HepG2 (cell line): ENCODE data around the gene SEC14L5. TPM values are rescaled to one million over a fixed set of nuclear protein-coding genes. Genes with fewer than 3 reads are reported as not detected.

Source experiments
- CSRNP2 ChIP-seq: sonication (generic); formaldehyde crosslinking; conservative IDR thresholded peaks from 2 replicates; pipeline ENCODE4 v1.8.0; 2022; ENCODE audit warnings: low read depth, missing genetic modification reagents
- GATA4 ChIP-seq: sonication (generic); IDR thresholded peaks from 2 replicates; pipeline ENCODE4 v1.6.1; 2016; ENCODE audit warnings: antibody characterized with exemption, low read depth, borderline replicate concordance
- HHEX ChIP-seq: IDR thresholded peaks from 2 replicates; pipeline ENCODE4 v1.6.1; 2016; ENCODE audit warnings: control low read depth
- HMG20A ChIP-seq: IDR thresholded peaks from 2 replicates; pipeline ENCODE4 v1.6.1; 2016; ENCODE audit warnings: borderline replicate concordance
- KMT2B ChIP-seq: IDR thresholded peaks from 2 replicates; pipeline ENCODE4 v1.6.1; 2016; ENCODE audit warnings: missing genetic modification reagents, missing compliant biosample characterization
- MED13 ChIP-seq: sonication (generic); formaldehyde crosslinking; IDR thresholded peaks from 2 replicates; pipeline ENCODE4 v1.5.0; 2020; ENCODE audit warnings: missing genetic modification reagents
- NFKBIZ ChIP-seq: IDR thresholded peaks from 2 replicates; pipeline ENCODE4 v1.6.1; 2018; ENCODE audit warnings: missing genetic modification reagents, missing compliant biosample characterization
- NR3C1 ChIP-seq: sonication (generic); formaldehyde crosslinking; IDR thresholded peaks from 2 replicates; pipeline ENCODE4 v1.4.0; 2020; ENCODE audit warnings: missing genetic modification reagents
- PHF21A ChIP-seq: sonication (generic); formaldehyde crosslinking; IDR thresholded peaks from 2 replicates; pipeline ENCODE4 v1.5.0; 2020; ENCODE audit warnings: mild to moderate bottlenecking, missing genetic modification reagents
- RBM22 ChIP-seq: fragments of 200-400 bp; formaldehyde crosslinking; optimal IDR thresholded peaks from 2 replicates; pipeline ENCODE3; 2017; ENCODE audit warnings: mild to moderate bottlenecking, low read length, moderate library complexity
- RCOR2 ChIP-seq: IDR thresholded peaks from 2 replicates; pipeline ENCODE4 v1.6.1; 2016; ENCODE audit warnings: missing biosample characterization, missing genetic modification reagents
- RFX1 ChIP-seq: fragments of 450-650 bp; IDR thresholded peaks from 2 replicates; pipeline ENCODE4 v1.6.1; 2017
- SP5 ChIP-seq: IDR thresholded peaks from 2 replicates; pipeline ENCODE4 v1.6.1; 2016; ENCODE audit warnings: low read depth, borderline replicate concordance
- STAT5B ChIP-seq: sonication (generic); formaldehyde crosslinking; IDR thresholded peaks from 2 replicates; pipeline ENCODE4 v1.4.0; 2020; ENCODE audit warnings: missing genetic modification reagents
- WIZ ChIP-seq: sonication (generic); formaldehyde crosslinking; IDR thresholded peaks from 2 replicates; pipeline ENCODE4 v1.5.1; 2020; ENCODE audit warnings: mild to moderate bottlenecking, missing genetic modification reagents
- ZBTB21 ChIP-seq: sonication (generic); formaldehyde crosslinking; IDR thresholded peaks from 2 replicates; pipeline ENCODE4 v1.4.0; 2020; ENCODE audit warnings: missing genetic modification reagents
- ZNF12 ChIP-seq: sonication (generic); formaldehyde crosslinking; IDR thresholded peaks from 2 replicates; pipeline ENCODE4 v1.5.0; 2020; ENCODE audit warnings: missing genetic modification reagents
- ZNF124 ChIP-seq: sonication (generic); formaldehyde crosslinking; IDR thresholded peaks from 2 replicates; pipeline ENCODE4 v1.4.0; 2020; ENCODE audit warnings: missing genetic modification reagents
- ZNF136 ChIP-seq: sonication (generic); formaldehyde crosslinking; IDR thresholded peaks from 2 replicates; pipeline ENCODE4 v1.8.1; 2022; ENCODE audit warnings: low read depth, mild to moderate bottlenecking, moderate library complexity, missing genetic modification reagents
- ZNF207 ChIP-seq: fragments of 450-650 bp; IDR thresholded peaks from 2 replicates; pipeline ENCODE4 v1.6.1; 2016; ENCODE audit warnings: antibody characterized with exemption, borderline replicate concordance
- ZNF230 ChIP-seq: sonication (generic); formaldehyde crosslinking; IDR thresholded peaks from 2 replicates; pipeline ENCODE4 v1.4.0; 2020; ENCODE audit warnings: mild to moderate bottlenecking, missing genetic modification reagents
- ZNF430 ChIP-seq: sonication (generic); formaldehyde crosslinking; IDR thresholded peaks from 2 replicates; pipeline ENCODE4 v1.9.0; 2021; ENCODE audit warnings: mild to moderate bottlenecking, missing genetic modification reagents
- ZNF446 ChIP-seq: sonication (generic); formaldehyde crosslinking; IDR thresholded peaks from 2 replicates; pipeline ENCODE4 v1.5.0; 2020; ENCODE audit warnings: mild to moderate bottlenecking, missing genetic modification reagents
- ZNF564 ChIP-seq: sonication (generic); formaldehyde crosslinking; IDR thresholded peaks from 2 replicates; pipeline ENCODE4 v1.8.1; 2023; ENCODE audit warnings: mild to moderate bottlenecking, missing genetic modification reagents
- ZNF567 ChIP-seq: sonication (generic); formaldehyde crosslinking; IDR thresholded peaks from 2 replicates; pipeline ENCODE4 v1.8.1; 2023; ENCODE audit warnings: mild to moderate bottlenecking, missing genetic modification reagents, borderline replicate concordance
- ZNF660 ChIP-seq: sonication (generic); formaldehyde crosslinking; IDR thresholded peaks from 2 replicates; pipeline ENCODE4 v1.5.1; 2020; ENCODE audit warnings: mild to moderate bottlenecking, low read depth, missing genetic modification reagents, borderline replicate concordance
- ZNF740 ChIP-seq: sonication (generic); formaldehyde crosslinking; IDR thresholded peaks from 2 replicates; pipeline ENCODE4 v1.4.0; 2020; ENCODE audit warnings: missing genetic modification reagents
- polyA plus RNA-seq, 8 experiments: library from polyadenylated mRNA; depleted of rRNA in 3 of 8; stranded (reverse) in 7 of 8; unstranded in 1 of 8; fragments of >200 nt; fragmentation: Illumina TruSeq in 4 of 8; extraction: Trizol in 4 of 8; gene quantifications; 2 replicates each; pipeline versions ENCODE4 v1.2.1 to v1.2.3, GENCODE V29; 2011 to 2016; ENCODE audit warnings: low read depth in 4 of 8, missing spikeins in 1 of 8, mixed read lengths in 1 of 8; ENCODE audit not compliant: insufficient read depth in 1 of 8
- total RNA-seq, 5 experiments: library from RNA; depleted of rRNA; stranded (reverse); fragments of >200 nt; fragmentation: Illumina TruSeq; extraction: Trizol; gene quantifications; 2 replicates each; pipeline ENCODE4 v1.2.3, GENCODE V29; 2016; ENCODE audit warnings: low read depth in 1 of 5
- TF ChIP-seq, protein P1 (sequence below): sonication (generic); formaldehyde crosslinking; IDR thresholded peaks from 2 replicates; pipeline ENCODE4 v1.4.0; 2020; ENCODE audit warnings: mild to moderate bottlenecking, missing genetic modification reagents
- TF ChIP-seq, protein P2 (sequence below): sonication (generic); formaldehyde crosslinking; IDR thresholded peaks from 2 replicates; pipeline ENCODE4 v1.4.0; 2020; ENCODE audit warnings: missing genetic modification reagents

The SEC14L5 gene
- total and polyA plus RNA-seq, 2 of the 13 experiments (the other 11 are each of a cell fraction or from before 2014, with no cell fraction given), result 0.40 to 0.42 TPM

- TF ChIP-seq CSRNP2 (no peak), MED13 (0 out of 2 replicates have a peak, but pooled peaks have one; percentile 27), NR3C1 (CRISPR knock-in tag) (no peak), WIZ (CRISPR knock-in tag) (no peak), ZNF567 (CRISPR knock-in tag) (no peak), RBM22 (no peak), STAT5B (CRISPR knock-in tag) (no peak), ZNF12 (CRISPR knock-in tag) (no peak), ZNF660 (no peak), PHF21A (no peak), RCOR2 (no peak), ZNF430 (CRISPR knock-in tag) (peak; percentile 67; the same call in 1 of the 2 replicates), NFKBIZ (CRISPR knock-in tag) (no peak), ZBTB21 (CRISPR knock-in tag) (no peak), KMT2B (CRISPR knock-in tag) (no peak), ZNF446 (no peak; the same call in 1 of the 2 replicates), ZNF207 (no peak), SP5 (CRISPR knock-in tag) (no peak), ZNF124 (CRISPR knock-in tag) (no peak), ZNF230 (CRISPR knock-in tag) (no peak; the same call in 1 of the 2 replicates), HMG20A (CRISPR knock-in tag) (no peak), HHEX (no peak), GATA4 (no peak), ZNF740 (CRISPR knock-in tag) (peak; percentile 87), RFX1 (no peak), ZNF564 (CRISPR knock-in tag) (no peak; the same call in 1 of the 2 replicates), ZNF136 (no peak)
- TF ChIP-seq, protein P1, sequence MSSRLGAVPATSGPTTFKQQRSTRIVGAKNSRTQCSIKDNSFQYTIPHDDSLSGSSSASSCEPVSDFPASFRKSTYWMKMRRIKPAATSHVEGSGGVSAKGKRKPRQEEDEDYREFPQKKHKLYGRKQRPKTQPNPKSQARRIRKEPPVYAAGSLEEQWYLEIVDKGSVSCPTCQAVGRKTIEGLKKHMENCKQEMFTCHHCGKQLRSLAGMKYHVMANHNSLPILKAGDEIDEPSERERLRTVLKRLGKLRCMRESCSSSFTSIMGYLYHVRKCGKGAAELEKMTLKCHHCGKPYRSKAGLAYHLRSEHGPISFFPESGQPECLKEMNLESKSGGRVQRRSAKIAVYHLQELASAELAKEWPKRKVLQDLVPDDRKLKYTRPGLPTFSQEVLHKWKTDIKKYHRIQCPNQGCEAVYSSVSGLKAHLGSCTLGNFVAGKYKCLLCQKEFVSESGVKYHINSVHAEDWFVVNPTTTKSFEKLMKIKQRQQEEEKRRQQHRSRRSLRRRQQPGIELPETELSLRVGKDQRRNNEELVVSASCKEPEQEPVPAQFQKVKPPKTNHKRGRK (CRISPR knock-in tag), result no peak
- TF ChIP-seq, protein P2, sequence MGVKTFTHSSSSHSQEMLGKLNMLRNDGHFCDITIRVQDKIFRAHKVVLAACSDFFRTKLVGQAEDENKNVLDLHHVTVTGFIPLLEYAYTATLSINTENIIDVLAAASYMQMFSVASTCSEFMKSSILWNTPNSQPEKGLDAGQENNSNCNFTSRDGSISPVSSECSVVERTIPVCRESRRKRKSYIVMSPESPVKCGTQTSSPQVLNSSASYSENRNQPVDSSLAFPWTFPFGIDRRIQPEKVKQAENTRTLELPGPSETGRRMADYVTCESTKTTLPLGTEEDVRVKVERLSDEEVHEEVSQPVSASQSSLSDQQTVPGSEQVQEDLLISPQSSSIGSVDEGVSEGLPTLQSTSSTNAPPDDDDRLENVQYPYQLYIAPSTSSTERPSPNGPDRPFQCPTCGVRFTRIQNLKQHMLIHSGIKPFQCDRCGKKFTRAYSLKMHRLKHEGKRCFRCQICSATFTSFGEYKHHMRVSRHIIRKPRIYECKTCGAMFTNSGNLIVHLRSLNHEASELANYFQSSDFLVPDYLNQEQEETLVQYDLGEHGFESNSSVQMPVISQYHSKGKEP (CRISPR knock-in tag), result no peak
Observed at GRCh38 chr16:4936181-4936990, 21.7 kb upstream of the SEC14L5 start (continued).
